ENCODE results near the gene ASB6.

DNA sequence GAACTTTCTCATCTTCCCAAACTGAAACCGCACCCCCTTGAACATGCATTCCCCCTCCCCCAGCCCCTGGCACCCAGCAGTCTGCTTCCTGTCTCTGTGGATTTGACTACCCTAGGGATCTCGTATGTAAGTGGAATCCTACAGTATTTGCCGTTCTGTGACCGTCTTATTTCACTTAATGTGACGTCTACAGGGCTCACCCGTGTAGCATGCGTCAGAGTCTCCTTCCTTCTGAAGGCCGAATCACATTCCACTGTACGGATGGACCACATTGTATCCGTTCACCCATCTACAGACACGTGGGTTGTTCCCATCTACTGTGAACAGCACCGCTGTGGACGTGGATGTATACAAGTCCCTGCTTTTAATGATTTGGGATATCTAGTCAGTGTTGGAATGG, 28.0 kb upstream of the ASB6 start:
- TF ChIP-seq SP1 (IDR thresholded peaks at IDR 0.05): no peak
- no peak for TF ChIP-seq LEF1 (IDR thresholded peaks at IDR 0.05; ENCODE audit: borderline replicate concordance)
- no peak for TF ChIP-seq TARDBP (IDR thresholded peaks at IDR 0.05)
- TF ChIP-seq FOXK2 (IDR thresholded peaks at IDR 0.05): no peak
- TF ChIP-seq, protein P1, sequence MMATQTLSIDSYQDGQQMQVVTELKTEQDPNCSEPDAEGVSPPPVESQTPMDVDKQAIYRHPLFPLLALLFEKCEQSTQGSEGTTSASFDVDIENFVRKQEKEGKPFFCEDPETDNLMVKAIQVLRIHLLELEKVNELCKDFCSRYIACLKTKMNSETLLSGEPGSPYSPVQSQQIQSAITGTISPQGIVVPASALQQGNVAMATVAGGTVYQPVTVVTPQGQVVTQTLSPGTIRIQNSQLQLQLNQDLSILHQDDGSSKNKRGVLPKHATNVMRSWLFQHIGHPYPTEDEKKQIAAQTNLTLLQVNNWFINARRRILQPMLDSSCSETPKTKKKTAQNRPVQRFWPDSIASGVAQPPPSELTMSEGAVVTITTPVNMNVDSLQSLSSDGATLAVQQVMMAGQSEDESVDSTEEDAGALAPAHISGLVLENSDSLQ (IDR thresholded peaks at IDR 0.05): no peak
- TF ChIP-seq FOXA1 (IDR thresholded peaks at IDR 0.05): no peak
- TF ChIP-seq NFRKB (IDR thresholded peaks at IDR 0.05): no peak
- no peak for TF ChIP-seq ARNT (IDR thresholded peaks at IDR 0.05)
